K562 (cell line): ENCODE results near the gene RABIF. TPM values are rescaled to one million over a fixed set of nuclear protein-coding genes. Genes with fewer than 3 reads are reported as not detected.

Source experiments
- ATAC-seq: fragments of 200-7000 bp; cut with Tn5 transposase; 3 replicates; pipeline ENCODE4 v1.9.1; 2020; ENCODE audit warnings: moderate library complexity
- BruUV-seq: library from RNA; stranded (reverse); fragments of 400-500 nt; replicated peaks from 2 replicates; lab custom pipeline; 2021; lab: Mats Ljungman, UMichigan
- CTCF ChIA-PET: fragments of 300-600 bp; formaldehyde crosslinking; extraction: SDS; loops from one replicate; lab custom pipeline; 2021; ENCODE audit warnings: low intra/inter-chr PET ratio; lab: Yijun Ruan, JAX
- POLR2A ChIA-PET: fragments of 300-600, 350-650 bp; sonication (Branson Sonifier 250); formaldehyde crosslinking; extraction: SDS; loops from one replicate; lab custom pipeline; 2021; ENCODE audit warnings: antibody characterized with exemption, inconsistent platforms; lab: Yijun Ruan, JAX
- DNase-seq, 4 experiments: peaks; one replicate each; pipeline versions ENCODE4 v3.0.0 to v3.0.0-alpha.2; 2011 to 2018; ENCODE audit warnings: low spot score in 3 of 4, mixed read lengths in 3 of 4; ENCODE audit errors: extremely low read depth in 1 of 4
- FAIRE-seq: peaks from 2 replicates; lab custom pipeline; 2011; peaks lifted over from hg19 to GRCh38; lab: Jason Lieb, UNC
- H2AFZ ChIP-seq: 2 replicates; pipeline ENCODE4 v1.6.0; 2011; ENCODE audit warnings: low read depth, low read length, control low read depth, inconsistent platforms
- H3K27ac ChIP-seq: fragments of 200-600 bp; 3 replicates; pipeline ENCODE4 v1.8.0; 2011; ENCODE audit warnings: low read depth, mild to moderate bottlenecking, control low read depth, inconsistent platforms, low read length, moderate library complexity, mixed read lengths; ENCODE audit errors: extremely low read depth
- H3K27me3 ChIP-seq, 2 experiments: fragments of 300-600 bp in 1 of 2; 2 replicates in 1 of 2; 3 replicates in 1 of 2; pipeline versions ENCODE4 v1.6.0 to v1.8.0; 2011; ENCODE audit warnings: inconsistent platforms in 2 of 2, low read length in 2 of 2, mild to moderate bottlenecking in 1 of 2, mixed read lengths in 1 of 2, moderate library complexity in 1 of 2; ENCODE audit not compliant: control insufficient read depth in 2 of 2, insufficient read depth in 2 of 2
- H3K36me3 ChIP-seq: fragments of 300-600 bp; 3 replicates; pipeline ENCODE4 v1.8.0; 2011; ENCODE audit warnings: mild to moderate bottlenecking, low read length, inconsistent platforms; ENCODE audit not compliant: control insufficient read depth, insufficient read depth
- H3K4me1 ChIP-seq, 2 experiments: fragments of 200-600 bp in 1 of 2; replicated peaks in 1 of 2; 2 replicates in 1 of 2; 3 replicates in 1 of 2; pipeline versions ENCODE4 v1.5.1 to v1.8.0; 2011; ENCODE audit warnings: inconsistent platforms in 2 of 2, low read length in 2 of 2, mild to moderate bottlenecking in 1 of 2, mixed read lengths in 1 of 2, moderate library complexity in 1 of 2; ENCODE audit not compliant: control insufficient read depth in 2 of 2, insufficient read depth in 2 of 2
- H3K4me2 ChIP-seq: 2 replicates; pipeline ENCODE4 v1.6.1; 2011; ENCODE audit warnings: low read length, control low read depth, inconsistent platforms, mixed read lengths; ENCODE audit not compliant: insufficient read depth
- H3K4me3 ChIP-seq: fragments of 200-600 bp; sonication (generic), shearing (Covaris generic); 2 replicates; pipeline ENCODE4 v1.5.1; 2016; ENCODE audit warnings: control low read depth, inconsistent platforms
- H3K79me2 ChIP-seq: fragments of 200-600 bp; 3 replicates; pipeline ENCODE4 v1.8.0; 2011; ENCODE audit warnings: low read length, inconsistent platforms; ENCODE audit not compliant: control insufficient read depth, insufficient read depth
- H3K9ac ChIP-seq, 2 experiments: 2 replicates each; pipeline versions ENCODE4 v1.6.0 to v1.6.1; 2011; ENCODE audit warnings: low read depth in 2 of 2, low read length in 2 of 2, control low read depth in 1 of 2, inconsistent platforms in 1 of 2, mild to moderate bottlenecking in 1 of 2, mixed read lengths in 1 of 2; ENCODE audit not compliant: insufficient read depth in 1 of 2
- H3K9me1 ChIP-seq: one replicate; pipeline ENCODE4 v1.6.0; 2011; ENCODE audit warnings: inconsistent platforms, mild to moderate bottlenecking, low read length, moderate library complexity; ENCODE audit not compliant: control insufficient read depth, insufficient read depth
- H3K9me3 ChIP-seq: replicated peaks from 2 replicates; pipeline ENCODE4 v1.5.1; 2011; ENCODE audit warnings: low read depth, low read length, inconsistent platforms; ENCODE audit not compliant: control insufficient read depth, insufficient read depth
- H4K20me1 ChIP-seq: replicated peaks from 2 replicates; pipeline ENCODE4 v1.6.1; 2011; ENCODE audit warnings: low read length, inconsistent platforms, mixed read lengths; ENCODE audit not compliant: control insufficient read depth, insufficient read depth
- EHMT2 ChIP-seq: fragments of 450-650 bp; IDR thresholded peaks from 2 replicates; pipeline ENCODE4 v1.6.1; 2018; ENCODE audit warnings: antibody characterized with exemption
- ELK1 ChIP-seq: sonication (generic); formaldehyde crosslinking; IDR thresholded peaks from 2 replicates; pipeline ENCODE4 v1.8.1; 2022; ENCODE audit warnings: missing genetic modification reagents
- MIER1 ChIP-seq: fragments of 450-650 bp; IDR thresholded peaks from 2 replicates; pipeline ENCODE4 v1.6.1; 2016; ENCODE audit warnings: antibody characterized with exemption, mild to moderate bottlenecking, low read depth
- REST ChIP-seq, 2 experiments: fragments of 450-650 bp; formaldehyde crosslinking in 1 of 2; IDR thresholded peaks; 2 replicates each; pipeline versions ENCODE4 v1.4.0 to v1.6.1; 2014 to 2020; ENCODE audit warnings: mild to moderate bottlenecking in 2 of 2, borderline replicate concordance in 1 of 2, low read depth in 1 of 2
- WGBS: fragments of 100-300 bp; shearing (Covaris generic); methylation state at CpG from one replicate; pipeline ENCODE4 v1.1.6; 2016; ENCODE audit warnings: low coverage, mixed read lengths; ENCODE audit not compliant: insufficient coverage; ENCODE audit errors: missing lambda C conversion rate; 5-methylcytosine and 5-hydroxymethylcytosine counted together
- in situ Hi-C: fragments of 300-500 bp; cut with MboI; formaldehyde crosslinking; loops from 4 replicates; pipeline ENCODE4 v1.15.0; 2018; ENCODE audit warnings: inconsistent platforms, mixed read lengths
- intact Hi-C: fragments of 100-400 bp; cut with micrococcal nuclease; formaldehyde crosslinking; loops from 2 replicates; pipeline ENCODE4 v1.14.2; 2022
- polyA plus RNA-seq, 8 experiments: library from polyadenylated mRNA; depleted of rRNA in 4 of 8; stranded (reverse) in 5 of 8; unstranded in 3 of 8; fragments of >200 nt; fragmentation: Nextera tagmentation in 2 of 8; fragmentation: Illumina TruSeq in 1 of 8; extraction: Ambion mirVana in 2 of 8; extraction: Trizol in 1 of 8; gene quantifications; 2 replicates each; pipeline versions ENCODE4 v1.2.1 to v1.2.3, GENCODE V29; 2011 to 2014; ENCODE audit warnings: inconsistent platforms in 1 of 8, missing spikeins in 1 of 8
- total RNA-seq, 7 experiments: library from RNA; depleted of rRNA in 6 of 7; stranded (reverse); fragments of >200 nt in 6 of 7; fragmentation: Illumina TruSeq in 2 of 7; extraction: Trizol in 2 of 7; gene quantifications; 2 replicates each; pipeline versions ENCODE4 v1.2.1 to v1.2.3, GENCODE V29; 2011 to 2021; ENCODE audit warnings: low replicate concordance in 1 of 7

RABIF gene
- total and polyA plus RNA-seq, 9 of the 15 experiments (the other 6 are each of a cell fraction or from before 2014, with no cell fraction given): 7.4 to 20.1 (median 11.0) TPM

GRCh38 chr1:202934755-202935154 is 45.8 kb upstream of the RABIF start:
- in situ Hi-C loops: no loop called here
- no peak overlapping the region for H3K9ac ChIP-seq
- H3K9me1 ChIP-seq: no peaks in the 10 kb centered on the region
- H3K27me3 ChIP-seq: no peaks in the 10 kb centered on the region
- H3K9me3 ChIP-seq: no peaks in the 10 kb centered on the region
- H3K36me3 ChIP-seq: no peaks in the 10 kb centered on the region; the same call in 2 of the 3 replicates
- H3K4me3 ChIP-seq: no peak overlapping the region
- peak; percentile 93 for TF ChIP-seq REST (IDR thresholded peaks at IDR 0.05; ENCODE audit: borderline replicate concordance)
- TF ChIP-seq REST (CRISPR knock-in tag; IDR thresholded peaks at IDR 0.05; ENCODE audit: low read depth): no peak
- peak; percentile 81 for TF ChIP-seq EHMT2
- TF ChIP-seq ELK1 (CRISPR knock-in tag): no peak
- TF ChIP-seq MIER1: peak; percentile 75; the same call in 1 of the 2 replicates
- TF ChIP-seq, all 486 proteins: peak for 3
- no peak overlapping the region for H3K4me2 ChIP-seq
- no TSS peak for BruUV-seq
- WGBS: 13% methylated on average over 3 of the region's 3 CpGs
- FAIRE-seq (no peak), DNase-seq (no peak), ATAC-seq (no peak)
- POLR2A ChIA-PET: interaction anchor here (1.1 kb wide), 1 partner anchor 10 kb away, joined by 3 read pairs; no protein-coding TSS in a partner anchor
- peaks cover 0 to 12% of the 10 kb centered on the region in 2 experiments; a peak in 3 of 5 replicates for H3K4me1 ChIP-seq
- no peak overlapping the region for H3K27ac ChIP-seq
- CTCF ChIA-PET: no interaction called here
- intact Hi-C loops: no loop called here
- H2AFZ ChIP-seq: no peak overlapping the region
- no peaks in the 10 kb centered on the region for H3K79me2 ChIP-seq
- no peaks in the 10 kb centered on the region for H4K20me1 ChIP-seq
